M059J (cell line): ENCODE data around the gene RUBCNL. TPM values are rescaled to one million over a fixed set of nuclear protein-coding genes. Genes with fewer than 3 reads are reported as not detected.
"Not testable (repeated sequence)": the region's sequence is repeated elsewhere in the genome, so short reads cannot be mapped to it uniquely, and the experiment has no call there.

Experiments used
- DNase-seq: peaks from one replicate; pipeline ENCODE4 v3.0.0-alpha.2; 2012; ENCODE audit warnings: low read depth
- total RNA-seq: library from RNA; depleted of rRNA; stranded (reverse); fragments of >200 nt; shearing (Covaris generic); gene quantifications from 2 replicates; pipeline ENCODE4 v1.2.3, GENCODE V29; 2014

The RUBCNL gene
- total RNA-seq, 1 experiment from 2014 or later = 0.22 TPM

GRCh38 chr13:46373623-46374022, 13.4 kb downstream of the RUBCNL start:
- DNase-seq = no peak

GRCh38 chr13:46372938-46373337, 14.1 kb downstream of the RUBCNL start:
- not testable (repeated sequence) for DNase-seq

- DNase-seq = no peak
Observed at GRCh38 chr13:46372071-46372470, 15.0 kb downstream of the RUBCNL start.

GRCh38 chr13:46369506-46370277, 17.4 kb downstream of the RUBCNL start:
- peak; percentile 50 for DNase-seq

- DNase-seq = peak; percentile 58
Observed at GRCh38 chr13:46367617-46368327, 19.3 kb downstream of the RUBCNL start.

GRCh38 chr13:46361276-46361934, 25.6 kb downstream of the RUBCNL start:
- DNase-seq = no peak

GRCh38 chr13:46360604-46361003, 26.4 kb downstream of the RUBCNL start:
- no peak for DNase-seq

- DNase-seq = no peak
Observed at GRCh38 chr13:46359714-46360113, 27.3 kb downstream of the RUBCNL start.

GRCh38 chr13:46355901-46356590, 31.0 kb downstream of the RUBCNL start:
- peak; percentile 57 for DNase-seq

- peak; percentile 72 for DNase-seq
Observed at GRCh38 chr13:46355088-46355468, 32.0 kb downstream of the RUBCNL start.

- peak; percentile 95 for DNase-seq
Observed at GRCh38 chr13:46354156-46355087, 32.6 kb downstream of the RUBCNL start.

GRCh38 chr13:46352805-46353204, 34.2 kb downstream of the RUBCNL start:
- no peak for DNase-seq

GRCh38 chr13:46350003-46350402, 37.0 kb downstream of the RUBCNL start:
- DNase-seq = no peak

GRCh38 chr13:46348961-46349360, 38.1 kb downstream of the RUBCNL start:
- no peak for DNase-seq

- no peak for DNase-seq
Observed at GRCh38 chr13:46347277-46347676, 39.8 kb downstream of the RUBCNL start.

- no peak for DNase-seq
Observed at GRCh38 chr13:46345866-46346265, 41.2 kb downstream of the RUBCNL start.

GRCh38 chr13:46345398-46345797, 41.7 kb downstream of the RUBCNL start:
- DNase-seq = no peak

- no peak for DNase-seq
Observed at GRCh38 chr13:46343279-46343994, 43.6 kb downstream of the RUBCNL start.

- DNase-seq = no peak
Observed at GRCh38 chr13:46342538-46342937, 44.5 kb downstream of the RUBCNL start.

- DNase-seq = peak; percentile 65
Observed at GRCh38 chr13:46341112-46341711, 45.8 kb downstream of the RUBCNL start.
